ENCODE data around the gene ITPR3. TPM values are rescaled to one million over a fixed set of nuclear protein-coding genes. Genes with fewer than 3 reads are reported as not detected.

Gene ITPR3
- total RNA-seq, 2 donors from 2014 or later, result 21.8 to 99.1 TPM

- TF ChIP-seq CTCF (IDR thresholded peaks at IDR 0.05) (no peak), POLR2AphosphoS5 (IDR thresholded peaks at IDR 0.05) (no peak), POLR2A (IDR thresholded peaks at IDR 0.05) (no peak)
- intact Hi-C loops (cut with DNase I), result loop anchor here (5.0 kb wide), 1 partner anchor 576 kb away; no protein-coding TSS in a partner anchor
- H3K36me3 ChIP-seq, result no peaks in the 10 kb centered on the region
- H3K27me3 ChIP-seq (replicated peaks; ENCODE audit: insufficient read depth), result no peaks in the 10 kb centered on the region
- H3K4me1 ChIP-seq (replicated peaks), result no peaks in the 10 kb centered on the region
- 95% methylated on average over 5 of the region's 5 CpGs for WGBS
- no peak overlapping the region for H3K27ac ChIP-seq
- no peak overlapping the region for H3K4me3 ChIP-seq
- H3K9me3 ChIP-seq, result no peaks in the 10 kb centered on the region
- no peak for DNase-seq (ENCODE audit: low spot score)
Measured at GRCh38 chr6:33581186-33581585, 39.9 kb upstream of the ITPR3 start.

GRCh38 chr6:33583591-33584155, 37.4 kb upstream of the ITPR3 start:
- TF ChIP-seq POLR2AphosphoS5 (IDR thresholded peaks at IDR 0.05), result no peak
- TF ChIP-seq POLR2A (IDR thresholded peaks at IDR 0.05), result no peak
- TF ChIP-seq CTCF (IDR thresholded peaks at IDR 0.05), result no peak
- no peaks in the 10 kb centered on the region for H3K36me3 ChIP-seq
- H3K27me3 ChIP-seq (replicated peaks; ENCODE audit: insufficient read depth), result no peaks in the 10 kb centered on the region
- H3K4me1 ChIP-seq (replicated peaks), result no peaks in the 10 kb centered on the region
- 58% methylated on average over 8 of the region's 8 CpGs for WGBS
- intact Hi-C loops (cut with DNase I), result loop anchor here (5.0 kb wide), 1 partner anchor 574 kb away; no protein-coding TSS in a partner anchor
- H3K27ac ChIP-seq, result no peak overlapping the region
- no peak for DNase-seq (ENCODE audit: low spot score)
- no peak overlapping the region for H3K4me3 ChIP-seq
- no peaks in the 10 kb centered on the region for H3K9me3 ChIP-seq

- intact Hi-C loops (cut with DNase I), result loop anchor here (5.0 kb wide), 3 partner anchors 87 to 572 kb away; no protein-coding TSS in a partner anchor
- TF ChIP-seq POLR2AphosphoS5 (IDR thresholded peaks at IDR 0.05), result no peak
- no peak for TF ChIP-seq CTCF (IDR thresholded peaks at IDR 0.05)
- no peak for TF ChIP-seq POLR2A (IDR thresholded peaks at IDR 0.05)
- 79% methylated on average over 11 of the region's 11 CpGs for WGBS
Measured at GRCh38 chr6:33584700-33585402, 36.3 kb upstream of the ITPR3 start.

GRCh38 chr6:33585403-33586107, 35.6 kb upstream of the ITPR3 start:
- intact Hi-C loops (cut with DNase I), result loop anchor here (5.0 kb wide), 2 partner anchors 87 to 112 kb away; no protein-coding TSS in a partner anchor
- H3K4me1 ChIP-seq (replicated peaks), result no peaks in the 10 kb centered on the region
- H3K9me3 ChIP-seq, result no peaks in the 10 kb centered on the region
- H3K27me3 ChIP-seq (replicated peaks; ENCODE audit: insufficient read depth), result no peaks in the 10 kb centered on the region
- no peak overlapping the region for H3K27ac ChIP-seq
- DNase-seq (ENCODE audit: low spot score), result peak; percentile 72
- H3K4me3 ChIP-seq, result no peak overlapping the region
- TF ChIP-seq POLR2A (IDR thresholded peaks at IDR 0.05) (no peak), POLR2AphosphoS5 (IDR thresholded peaks at IDR 0.05) (peak; percentile 42), CTCF (IDR thresholded peaks at IDR 0.05) (peak; percentile 89 to 99 (median 96))
- no peaks in the 10 kb centered on the region for H3K36me3 ChIP-seq
- 11% methylated on average over 13 of the region's 14 CpGs for WGBS

More at GRCh38 chr6:33584700-33585402, 36.3 kb upstream of the ITPR3 start:
- no peaks in the 10 kb centered on the region for H3K4me1 ChIP-seq (replicated peaks)
- no peak overlapping the region for H3K27ac ChIP-seq
- H3K27me3 ChIP-seq (replicated peaks; ENCODE audit: insufficient read depth), result no peaks in the 10 kb centered on the region
- H3K4me3 ChIP-seq, result no peak overlapping the region
- no peaks in the 10 kb centered on the region for H3K9me3 ChIP-seq
- no peaks in the 10 kb centered on the region for H3K36me3 ChIP-seq
- DNase-seq (ENCODE audit: low spot score), result no peak

All from prostate gland (tissue), 2 donors.